Natural killer cell (primary cell): ENCODE results near the gene DRG2. TPM values are rescaled to one million over a fixed set of nuclear protein-coding genes. Genes with fewer than 3 reads are reported as not detected.

Experiments
- ATAC-seq, 3 donors: fragments of 150-1000 bp in 2 of 3; fragments of 200-7000 bp in 1 of 3; cut with Tn5 transposase; 1 replicate in 1 of 3; 2 replicates in 2 of 3; pipeline ENCODE4 v1.10.0; 2021; ENCODE audit warnings: mild to moderate bottlenecking in 2 of 3, moderate library complexity in 2 of 3
- DNase-seq, 2 donors: peaks; one replicate each; pipeline versions ENCODE4 v3.0.0 to v3.0.0-alpha.2; 2013 to 2021; ENCODE audit warnings: mixed read lengths in 1 of 2
- H3K27ac ChIP-seq: one replicate; pipeline ENCODE4 v1.5.1; 2013; ENCODE audit warnings: mild to moderate bottlenecking, low read length
- H3K27me3 ChIP-seq: one replicate; pipeline ENCODE4 v1.6.1; 2013; ENCODE audit warnings: low read length; ENCODE audit not compliant: control insufficient read depth, insufficient read depth
- H3K36me3 ChIP-seq: one replicate; pipeline ENCODE4 v1.6.1; 2013; ENCODE audit warnings: low read length; ENCODE audit not compliant: control insufficient read depth, insufficient read depth
- H3K4me1 ChIP-seq: one replicate; pipeline ENCODE4 v1.6.1; 2013; ENCODE audit warnings: low read length; ENCODE audit not compliant: control insufficient read depth, insufficient read depth
- H3K4me3 ChIP-seq: one replicate; pipeline ENCODE4 v1.5.1; 2013; ENCODE audit warnings: low read length
- H3K9me3 ChIP-seq: one replicate; pipeline ENCODE4 v1.6.1; 2013; ENCODE audit warnings: low read length; ENCODE audit not compliant: control insufficient read depth, insufficient read depth
- H3K27ac Mint-ChIP-seq, 2 donors: one replicate each; pipeline ENCODE4 v1.8.0; 2022; ENCODE audit warnings: mild to moderate bottlenecking in 2 of 2, mixed read lengths in 2 of 2, moderate library complexity in 1 of 2
- H3K27me3 Mint-ChIP-seq, 2 donors: one replicate each; pipeline ENCODE4 v1.8.0; 2022; ENCODE audit warnings: low read depth in 2 of 2, mixed read lengths in 2 of 2
- H3K36me3 Mint-ChIP-seq: one replicate; pipeline ENCODE4 v1.8.0; 2022; ENCODE audit warnings: mixed read lengths
- H3K4me1 Mint-ChIP-seq, 2 donors: one replicate each; pipeline ENCODE4 v1.8.0; 2022; ENCODE audit warnings: mixed read lengths in 2 of 2
- H3K4me3 Mint-ChIP-seq: one replicate; pipeline ENCODE4 v1.8.0; 2022; ENCODE audit warnings: mild to moderate bottlenecking, moderate library complexity, mixed read lengths
- H3K9me3 Mint-ChIP-seq, 2 donors: one replicate each; pipeline ENCODE4 v1.8.0; 2022; ENCODE audit warnings: mixed read lengths in 2 of 2
- CTCF ChIP-seq: fragments of 200-600 bp; IDR thresholded peaks from one replicate; pipeline ENCODE4 v1.8.0; 2022; ENCODE audit warnings: antibody characterized with exemption
- WGBS: methylation state at CpG from one replicate; pipeline ENCODE4 v1.1.7; 2013; ENCODE audit warnings: missing lambda C conversion rate; ENCODE audit not compliant: insufficient coverage; 5-methylcytosine and 5-hydroxymethylcytosine counted together
- intact Hi-C: fragments of 100-400 bp; cut with micrococcal nuclease; formaldehyde crosslinking; loops from one replicate; pipeline ENCODE4 v1.14.2; 2022
- total RNA-seq, 4 donors: library from RNA; stranded (reverse); fragments of 120-200 nt in 1 of 4; gene quantifications; one replicate each; pipeline versions ENCODE4 v1.2.3 to v1.2.4, GENCODE V29; 2013 to 2022

DRG2 gene
- total RNA-seq, 3 donors from 2014 or later (not counting 1 experiment from before 2014, with no cell fraction given), result 53.3 to 69.2 (median 62.7) TPM

DNA sequence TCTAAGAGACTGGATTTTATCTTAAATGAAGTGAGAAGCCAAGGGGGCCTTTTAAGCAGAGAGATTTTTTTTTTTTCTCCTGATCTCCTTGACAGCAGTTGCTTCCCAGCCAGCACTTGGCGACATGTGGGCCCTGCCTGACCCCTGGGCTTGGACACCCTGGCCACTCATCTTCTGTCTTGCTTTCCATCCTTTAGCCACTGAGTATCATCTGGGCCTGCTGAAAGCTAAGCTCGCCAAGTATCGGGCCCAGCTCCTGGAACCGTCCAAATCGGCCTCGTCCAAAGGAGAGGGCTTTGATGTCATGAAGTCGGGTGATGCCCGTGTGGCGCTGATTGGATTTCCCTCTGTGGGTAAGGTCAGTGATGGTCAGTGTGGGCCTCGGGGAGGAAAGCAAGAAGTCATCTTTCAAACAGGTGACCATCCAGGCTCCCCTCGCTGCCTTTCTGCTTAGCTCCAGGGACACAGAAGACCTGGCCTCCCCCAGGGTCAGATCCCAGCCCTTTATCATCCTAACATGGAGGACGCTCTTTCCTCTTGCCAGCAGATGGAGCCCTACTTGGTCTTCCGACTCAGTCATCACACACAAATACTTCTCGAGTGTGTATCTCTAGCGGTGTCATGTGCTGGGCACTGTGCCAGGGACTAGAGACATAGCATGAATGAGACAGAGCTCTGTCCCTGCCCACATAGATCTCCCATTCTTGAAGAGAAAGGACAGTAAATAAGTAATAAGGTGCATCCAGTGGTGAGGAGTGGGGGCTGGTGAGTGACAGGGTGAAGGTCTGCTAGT lies 6.1 kb downstream of the DRG2 start:
- 96% methylated on average over 15 of the region's 15 CpGs for WGBS
- intact Hi-C loops, result no loop called here
- H3K27me3 Mint-ChIP-seq, result no peaks in the 10 kb centered on the region

GRCh38 chr17:18094409-18094807 lies 6.7 kb downstream of the DRG2 start:
- Histone ChIP-seq H3K4me1 (no peaks in the 10 kb centered on the region), H3K36me3 (peaks cover 49% of the 10 kb centered on the region), H3K4me3 (no peak overlapping the region), H3K27me3 (no peaks in the 10 kb centered on the region), H3K27ac (no peak overlapping the region), H3K9me3 (no peaks in the 10 kb centered on the region)
- no peaks in the 10 kb centered on the region for H3K27me3 Mint-ChIP-seq
- H3K4me1 Mint-ChIP-seq, result peaks cover 15 to 30% of the 10 kb centered on the region in 2 donors
- no peaks in the 10 kb centered on the region for H3K9me3 Mint-ChIP-seq
- TF ChIP-seq CTCF, result no peak
- H3K36me3 Mint-ChIP-seq, result peaks cover 7% of the 10 kb centered on the region
- DNase-seq (no peak), ATAC-seq (no peak)
- intact Hi-C loops, result no loop called here
- 97% methylated on average over 10 of the region's 10 CpGs for WGBS
- peak overlapping the region; percentile 34 to 72 for H3K27ac Mint-ChIP-seq
- no peak overlapping the region for H3K4me3 Mint-ChIP-seq

More for the DNA sequence above, 6.1 kb downstream of the DRG2 start:
- H3K4me3 Mint-ChIP-seq, result no peak overlapping the region
- Histone ChIP-seq H3K4me3 (no peak overlapping the region), H3K4me1 (peaks cover 5% of the 10 kb centered on the region), H3K27me3 (no peaks in the 10 kb centered on the region), H3K9me3 (no peaks in the 10 kb centered on the region), H3K27ac (no peak overlapping the region), H3K36me3 (peaks cover 43% of the 10 kb centered on the region)
- H3K9me3 Mint-ChIP-seq, result no peaks in the 10 kb centered on the region
- ATAC-seq (no peak), DNase-seq (peak in 1 of 2 donors; percentile 40)
- H3K27ac Mint-ChIP-seq, result peak overlapping the region; percentile 34 to 72
- TF ChIP-seq CTCF, result no peak
- H3K4me1 Mint-ChIP-seq, result peaks cover 21 to 36% of the 10 kb centered on the region in 2 donors
- H3K36me3 Mint-ChIP-seq, result peaks cover 7% of the 10 kb centered on the region

DNA sequence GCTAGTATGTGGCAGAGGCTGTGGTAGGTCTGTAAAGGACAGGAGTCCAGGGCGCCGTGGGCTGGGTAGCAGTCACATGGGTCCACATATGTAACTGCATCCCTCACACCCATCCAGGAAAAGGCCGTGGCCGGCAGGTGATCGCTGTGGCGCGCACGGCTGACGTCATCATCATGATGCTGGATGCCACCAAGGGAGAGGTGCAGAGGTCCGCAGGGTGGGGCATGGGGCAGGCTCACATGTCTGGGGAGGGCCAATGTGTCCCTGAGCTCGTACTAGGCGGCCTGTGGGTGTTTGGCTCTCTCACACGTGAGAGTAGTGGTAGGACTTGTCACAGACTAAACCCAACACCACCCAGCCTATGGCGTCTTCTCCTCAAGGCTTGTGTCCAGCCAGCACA lies 11.8 kb downstream of the DRG2 start:
- Histone ChIP-seq H3K4me3 (no peak overlapping the region), H3K4me1 (no peaks in the 10 kb centered on the region), H3K9me3 (no peaks in the 10 kb centered on the region), H3K27me3 (no peaks in the 10 kb centered on the region), H3K27ac (no peak overlapping the region), H3K36me3 (peaks cover 51% of the 10 kb centered on the region)
- H3K9me3 Mint-ChIP-seq, result no peaks in the 10 kb centered on the region
- TF ChIP-seq CTCF, result no peak
- no peaks in the 10 kb centered on the region for H3K36me3 Mint-ChIP-seq
- intact Hi-C loops, result no loop called here
- ATAC-seq (no peak), DNase-seq (no peak)
- H3K27me3 Mint-ChIP-seq, result no peaks in the 10 kb centered on the region
- 94% methylated on average over 14 of the region's 14 CpGs for WGBS
- H3K4me3 Mint-ChIP-seq, result no peak overlapping the region
- H3K27ac Mint-ChIP-seq, result no peak overlapping the region
- H3K4me1 Mint-ChIP-seq, result peaks cover 10 to 12% of the 10 kb centered on the region in 2 donors

DNA sequence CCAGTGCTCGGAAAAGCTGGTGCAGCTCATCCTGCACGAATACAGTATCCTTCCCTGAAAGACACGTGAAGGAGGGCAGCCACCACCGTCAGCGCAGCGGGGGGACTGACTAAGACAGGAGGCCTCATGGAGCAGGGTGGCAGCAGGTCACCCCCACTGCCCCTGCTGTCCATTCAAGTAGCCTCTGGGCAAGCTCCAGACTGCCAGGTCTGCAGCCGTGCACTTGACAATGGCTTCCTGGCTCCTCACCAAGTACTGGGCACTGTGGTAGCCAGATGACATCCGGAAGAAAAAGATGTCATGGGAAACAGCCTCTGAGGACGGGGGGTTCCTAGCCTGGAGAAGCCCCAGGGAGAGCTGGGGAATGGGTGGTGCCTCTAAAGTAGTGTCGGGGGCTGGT lies 12.9 kb downstream of the DRG2 start:
- H3K9me3 ChIP-seq, result no peaks in the 10 kb centered on the region
- ATAC-seq (no peak), DNase-seq (no peak)
- H3K4me1 ChIP-seq, result no peaks in the 10 kb centered on the region
- Mint-ChIP-seq H3K4me1 (peaks cover 10 to 11% of the 10 kb centered on the region in 2 donors), H3K36me3 (no peaks in the 10 kb centered on the region), H3K27me3 (no peaks in the 10 kb centered on the region), H3K27ac (no peak overlapping the region), H3K9me3 (no peaks in the 10 kb centered on the region), H3K4me3 (no peak overlapping the region)
- no peaks in the 10 kb centered on the region for H3K27me3 ChIP-seq
- intact Hi-C loops, result no loop called here
- no peak for TF ChIP-seq CTCF
- H3K27ac ChIP-seq, result no peak overlapping the region
- H3K4me3 ChIP-seq, result no peak overlapping the region
- peaks cover 51% of the 10 kb centered on the region for H3K36me3 ChIP-seq
- WGBS, result 95% methylated on average over 10 of the region's 10 CpGs
